CD4-positive, alpha-beta T cell treated with Interleukin-15 for 1 hour (primary cell): ENCODE measurements around the gene TBC1D24.
"Not testable (repeated sequence)": the region's sequence is repeated elsewhere in the genome, so short reads cannot be mapped to it uniquely, and the experiment has no call there.

ENCODE experiments used
- DNase-seq: peaks from one replicate; pipeline ENCODE4 v3.0.0-alpha.2; 2020

The TBC1D24 gene

GRCh38 chr16:2474877-2475412 is at the start of gene TBC1D24:
Gene TBC1D24, plus strand, starts transcription at chr16:2475127. Its CDS starts 21,022 bp downstream, at chr16:2496149.
- DNase-seq = peak; percentile 88

- DNase-seq = no peak
Measured at GRCh38 chr16:2425825-2426430, 49.0 kb upstream of the TBC1D24 start.

GRCh38 chr16:2426941-2427361 is 48.0 kb upstream of the TBC1D24 start:
- DNase-seq = no peak

- DNase-seq = no peak
Measured at GRCh38 chr16:2427526-2427925, 47.4 kb upstream of the TBC1D24 start.

- no peak for DNase-seq
Measured at GRCh38 chr16:2428051-2428783, 46.7 kb upstream of the TBC1D24 start.

- DNase-seq = no peak
Measured at GRCh38 chr16:2428784-2429033, 46.2 kb upstream of the TBC1D24 start.

- DNase-seq = peak; percentile 97
Measured at GRCh38 chr16:2429034-2429770, 45.7 kb upstream of the TBC1D24 start, which contains the start of gene CCNF. Gene CCNF, plus strand, starts transcription at chr16:2429447. Its CDS starts 35 bp downstream, at chr16:2429482.

- no peak for DNase-seq
Measured at GRCh38 chr16:2429771-2430663, 44.9 kb upstream of the TBC1D24 start.

- no peak for DNase-seq
Measured at GRCh38 chr16:2432286-2432685, 42.6 kb upstream of the TBC1D24 start.

GRCh38 chr16:2432801-2433505 is 42.0 kb upstream of the TBC1D24 start:
- DNase-seq = no peak

- not testable (repeated sequence) for DNase-seq
Measured at GRCh38 chr16:2435236-2435635, 39.7 kb upstream of the TBC1D24 start.

- DNase-seq = no peak
Measured at GRCh38 chr16:2436110-2436509, 38.8 kb upstream of the TBC1D24 start.

GRCh38 chr16:2437032-2437790 is 37.7 kb upstream of the TBC1D24 start:
- DNase-seq = peak; percentile 10

GRCh38 chr16:2438121-2438520 is 36.8 kb upstream of the TBC1D24 start:
- DNase-seq = peak; percentile 10

GRCh38 chr16:2439598-2439997 is 35.3 kb upstream of the TBC1D24 start:
- DNase-seq = peak; percentile 10

- not testable (repeated sequence) for DNase-seq
Measured at GRCh38 chr16:2441143-2441804, 33.7 kb upstream of the TBC1D24 start.

GRCh38 chr16:2443555-2443954 is 31.4 kb upstream of the TBC1D24 start:
- DNase-seq = no peak

GRCh38 chr16:2447920-2448583 is 26.9 kb upstream of the TBC1D24 start:
- DNase-seq = no peak

- DNase-seq = no peak
Measured at GRCh38 chr16:2449118-2449517, 25.8 kb upstream of the TBC1D24 start.

GRCh38 chr16:2450535-2450934 is 24.4 kb upstream of the TBC1D24 start:
- no peak for DNase-seq
